CD1c-positive myeloid dendritic cell (primary cell): Measurements from ENCODE around the gene MT4.

Experiments used
- DNase-seq: peaks from one replicate; pipeline ENCODE4 v3.0.0-alpha.2; 2016; ENCODE audit errors: extremely low spot score

MT4 gene

GRCh38 chr16:56564793-56565477 lies at the start of gene MT4:
MT4 (plus strand) TSS chr16:56565073; CDS start chr16:56565129, 56 bp downstream.
- no peak for DNase-seq

- no peak for DNase-seq
Measured at GRCh38 chr16:56515665-56516064, 49.2 kb upstream of the MT4 start.

GRCh38 chr16:56517206-56517605 lies 47.7 kb upstream of the MT4 start:
- no peak for DNase-seq

GRCh38 chr16:56518425-56518824 lies 46.4 kb upstream of the MT4 start:
- DNase-seq, result no peak

GRCh38 chr16:56519459-56520250 lies 45.2 kb upstream of the MT4 start, which contains the start of gene BBS2:
BBS2 (minus strand) TSS chr16:56520024; CDS start chr16:56519862, 162 bp downstream.
- DNase-seq, result peak; percentile 95

GRCh38 chr16:56520251-56520577 lies 44.7 kb upstream of the MT4 start:
- DNase-seq, result no peak

- no peak for DNase-seq
Measured at GRCh38 chr16:56525236-56525635, 39.6 kb upstream of the MT4 start.

GRCh38 chr16:56530872-56531271 lies 34.0 kb upstream of the MT4 start:
- no peak for DNase-seq

GRCh38 chr16:56532714-56533113 lies 32.2 kb upstream of the MT4 start:
- DNase-seq, result no peak

GRCh38 chr16:56534847-56535383 lies 30.0 kb upstream of the MT4 start:
- DNase-seq, result no peak

- DNase-seq, result no peak
Measured at GRCh38 chr16:56538331-56538730, 26.5 kb upstream of the MT4 start.

- DNase-seq, result no peak
Measured at GRCh38 chr16:56539656-56540055, 25.2 kb upstream of the MT4 start.

GRCh38 chr16:56542039-56542438 lies 22.8 kb upstream of the MT4 start:
- no peak for DNase-seq

GRCh38 chr16:56547120-56547948 lies 17.5 kb upstream of the MT4 start:
- DNase-seq, result no peak

- peak; percentile 6 for DNase-seq
Measured at GRCh38 chr16:56547949-56548567, 16.8 kb upstream of the MT4 start.

- DNase-seq, result no peak
Measured at GRCh38 chr16:56549161-56549560, 15.7 kb upstream of the MT4 start.

GRCh38 chr16:56549744-56550385 lies 15.0 kb upstream of the MT4 start:
- DNase-seq, result no peak

- DNase-seq, result peak; percentile 25
Measured at GRCh38 chr16:56551796-56552738, 12.8 kb upstream of the MT4 start.

- no peak for DNase-seq
Measured at GRCh38 chr16:56554441-56554840, 10.4 kb upstream of the MT4 start.
